ENCODE results near the gene INHBA.

The INHBA gene

DNA sequence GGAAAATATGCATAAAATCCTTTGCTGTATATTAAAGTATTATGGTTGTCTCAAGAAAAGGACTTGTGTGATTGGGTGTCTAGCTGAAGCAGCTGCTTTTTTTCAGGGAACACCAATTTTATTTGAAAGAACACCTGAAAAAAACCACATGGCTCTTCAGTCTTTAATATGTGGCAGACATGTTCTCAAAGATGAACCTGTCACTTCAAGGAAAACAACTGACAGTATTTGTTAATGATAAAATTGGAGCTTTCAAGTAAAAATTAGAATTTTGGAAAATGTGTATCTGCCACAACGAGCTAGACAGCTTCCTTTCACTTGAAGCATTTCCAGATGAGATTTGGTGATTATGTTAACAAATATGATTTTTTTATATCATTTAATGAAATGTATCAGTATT, 59.3 kb downstream of the INHBA start:
- Histone ChIP-seq H3K36me3 (ENCODE audit: control insufficient read depth in 2 of 2, insufficient read depth in 2 of 2, low read length in 2 of 2) (no peaks in the 10 kb centered on the region), H3K9me3 (ENCODE audit: control insufficient read depth in 2 of 2, low read length in 2 of 2) (no peaks in the 10 kb centered on the region), H3K4me3 (ENCODE audit: low read length in 2 of 2) (no peak overlapping the region), H3K9ac (ENCODE audit: low read length in 2 of 2) (no peak overlapping the region), H3K27ac (ENCODE audit: low read length) (no peak overlapping the region), H3K4me1 (ENCODE audit: control insufficient read depth, insufficient read depth, low read length) (no peaks in the 10 kb centered on the region), H3K27me3 (ENCODE audit: control insufficient read depth in 1 of 2, insufficient read depth in 2 of 2, low read length in 2 of 2) (no peaks in the 10 kb centered on the region)

- Histone ChIP-seq H3K27ac (ENCODE audit: low read length) (no peak overlapping the region), H3K27me3 (ENCODE audit: control insufficient read depth in 1 of 2, insufficient read depth in 2 of 2, low read length in 2 of 2) (no peaks in the 10 kb centered on the region), H3K9me3 (ENCODE audit: control insufficient read depth in 2 of 2, low read length in 2 of 2) (no peaks in the 10 kb centered on the region), H3K9ac (ENCODE audit: low read length in 2 of 2) (no peak overlapping the region), H3K4me1 (ENCODE audit: control insufficient read depth, insufficient read depth, low read length) (no peaks in the 10 kb centered on the region), H3K4me3 (ENCODE audit: low read length in 2 of 2) (no peak overlapping the region), H3K36me3 (ENCODE audit: control insufficient read depth in 2 of 2, insufficient read depth in 2 of 2, low read length in 2 of 2) (no peaks in the 10 kb centered on the region)
Measured at GRCh38 chr7:41641665-41642014, 61.2 kb downstream of the INHBA start.

- Histone ChIP-seq H3K36me3 (ENCODE audit: control insufficient read depth in 2 of 2, insufficient read depth in 2 of 2, low read length in 2 of 2) (no peaks in the 10 kb centered on the region), H3K9ac (ENCODE audit: low read length in 2 of 2) (no peak overlapping the region), H3K27me3 (ENCODE audit: control insufficient read depth in 1 of 2, insufficient read depth in 2 of 2, low read length in 2 of 2) (no peaks in the 10 kb centered on the region), H3K4me3 (ENCODE audit: low read length in 2 of 2) (no peak overlapping the region), H3K9me3 (ENCODE audit: control insufficient read depth in 2 of 2, low read length in 2 of 2) (no peaks in the 10 kb centered on the region), H3K27ac (ENCODE audit: low read length) (no peak overlapping the region), H3K4me1 (ENCODE audit: control insufficient read depth, insufficient read depth, low read length) (no peaks in the 10 kb centered on the region)
Measured at GRCh38 chr7:41641011-41641664, 61.8 kb downstream of the INHBA start.

DNA sequence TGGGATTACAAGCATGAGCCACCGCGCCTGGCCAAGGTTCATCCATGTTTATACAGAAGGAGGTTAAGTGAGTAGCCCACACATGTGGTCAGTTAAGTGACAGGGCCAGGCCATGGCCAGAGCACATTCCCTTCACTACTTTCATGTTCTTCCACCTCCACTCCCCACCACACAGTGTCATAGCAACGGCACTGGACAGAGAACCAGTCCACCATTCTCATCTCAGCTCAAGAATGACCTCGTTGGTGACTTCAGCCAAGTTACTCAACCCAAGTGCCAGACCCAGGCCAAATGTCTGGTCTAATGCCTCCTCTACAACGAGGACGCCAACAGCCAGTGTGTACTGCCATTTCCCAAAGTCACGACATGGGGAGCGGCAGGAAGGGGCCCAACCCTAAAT, 62.4 kb downstream of the INHBA start:
- Histone ChIP-seq H3K27me3 (ENCODE audit: control insufficient read depth in 1 of 2, insufficient read depth in 2 of 2, low read length in 2 of 2) (no peaks in the 10 kb centered on the region), H3K4me1 (ENCODE audit: control insufficient read depth, insufficient read depth, low read length) (no peaks in the 10 kb centered on the region)

GRCh38 chr7:41637049-41637448, 65.8 kb downstream of the INHBA start:
- Histone ChIP-seq H3K27me3 (ENCODE audit: control insufficient read depth in 1 of 2, insufficient read depth in 2 of 2, low read length in 2 of 2) (no peaks in the 10 kb centered on the region), H3K9me3 (ENCODE audit: control insufficient read depth in 2 of 2, low read length in 2 of 2) (no peaks in the 10 kb centered on the region), H3K4me3 (ENCODE audit: low read length in 2 of 2) (no peak overlapping the region), H3K9ac (ENCODE audit: low read length in 2 of 2) (no peak overlapping the region), H3K36me3 (ENCODE audit: control insufficient read depth in 2 of 2, insufficient read depth in 2 of 2, low read length in 2 of 2) (no peaks in the 10 kb centered on the region), H3K4me1 (ENCODE audit: control insufficient read depth, insufficient read depth, low read length) (no peaks in the 10 kb centered on the region), H3K27ac (ENCODE audit: low read length) (no peak overlapping the region)

More for the DNA sequence above, 62.4 kb downstream of the INHBA start:
- Histone ChIP-seq H3K27ac (ENCODE audit: low read length) (no peak overlapping the region), H3K9me3 (ENCODE audit: control insufficient read depth in 2 of 2, low read length in 2 of 2) (no peaks in the 10 kb centered on the region), H3K36me3 (ENCODE audit: control insufficient read depth in 2 of 2, insufficient read depth in 2 of 2, low read length in 2 of 2) (no peaks in the 10 kb centered on the region), H3K4me3 (ENCODE audit: low read length in 2 of 2) (no peak overlapping the region), H3K9ac (ENCODE audit: low read length in 2 of 2) (no peak overlapping the region)

Measured in stomach smooth muscle (tissue), 2 donors.